HG02970 (cell line): ENCODE results near the gene CCAR1.
A peak's percentile ranks its signal among the peaks of the same experiment; 100 is the strongest.
"Not testable (repeated sequence)": the region's sequence is repeated elsewhere in the genome, so short reads cannot be mapped to it uniquely, and the experiment has no call there.

Experiments used
- ATAC-seq: cut with Tn5 transposase; IDR thresholded peaks from one replicate; pipeline ENCODE4 v1.9.1; 2021; ENCODE audit warnings: mild to moderate bottlenecking, moderate library complexity, moderate number of reproducible peaks; ENCODE audit not compliant: unreplicated experiment, low FRiP score

CCAR1 gene, protein sequence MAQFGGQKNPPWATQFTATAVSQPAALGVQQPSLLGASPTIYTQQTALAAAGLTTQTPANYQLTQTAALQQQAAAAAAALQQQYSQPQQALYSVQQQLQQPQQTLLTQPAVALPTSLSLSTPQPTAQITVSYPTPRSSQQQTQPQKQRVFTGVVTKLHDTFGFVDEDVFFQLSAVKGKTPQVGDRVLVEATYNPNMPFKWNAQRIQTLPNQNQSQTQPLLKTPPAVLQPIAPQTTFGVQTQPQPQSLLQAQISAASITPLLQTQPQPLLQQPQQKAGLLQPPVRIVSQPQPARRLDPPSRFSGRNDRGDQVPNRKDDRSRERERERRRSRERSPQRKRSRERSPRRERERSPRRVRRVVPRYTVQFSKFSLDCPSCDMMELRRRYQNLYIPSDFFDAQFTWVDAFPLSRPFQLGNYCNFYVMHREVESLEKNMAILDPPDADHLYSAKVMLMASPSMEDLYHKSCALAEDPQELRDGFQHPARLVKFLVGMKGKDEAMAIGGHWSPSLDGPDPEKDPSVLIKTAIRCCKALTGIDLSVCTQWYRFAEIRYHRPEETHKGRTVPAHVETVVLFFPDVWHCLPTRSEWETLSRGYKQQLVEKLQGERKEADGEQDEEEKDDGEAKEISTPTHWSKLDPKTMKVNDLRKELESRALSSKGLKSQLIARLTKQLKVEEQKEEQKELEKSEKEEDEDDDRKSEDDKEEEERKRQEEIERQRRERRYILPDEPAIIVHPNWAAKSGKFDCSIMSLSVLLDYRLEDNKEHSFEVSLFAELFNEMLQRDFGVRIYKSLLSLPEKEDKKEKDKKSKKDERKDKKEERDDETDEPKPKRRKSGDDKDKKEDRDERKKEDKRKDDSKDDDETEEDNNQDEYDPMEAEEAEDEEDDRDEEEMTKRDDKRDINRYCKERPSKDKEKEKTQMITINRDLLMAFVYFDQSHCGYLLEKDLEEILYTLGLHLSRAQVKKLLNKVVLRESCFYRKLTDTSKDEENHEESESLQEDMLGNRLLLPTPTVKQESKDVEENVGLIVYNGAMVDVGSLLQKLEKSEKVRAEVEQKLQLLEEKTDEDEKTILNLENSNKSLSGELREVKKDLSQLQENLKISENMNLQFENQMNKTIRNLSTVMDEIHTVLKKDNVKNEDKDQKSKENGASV

GRCh38 chr10:68720793-68721672 lies at the start of gene CCAR1:
Gene CCAR1, plus strand, starts transcription at chr10:68721239. Its CDS starts 1,266 bp downstream, at chr10:68722505.
- ATAC-seq = peak; percentile 98

- no peak for ATAC-seq
Observed at GRCh38 chr10:68684413-68684812, 36.6 kb upstream of the CCAR1 start.

DNA sequence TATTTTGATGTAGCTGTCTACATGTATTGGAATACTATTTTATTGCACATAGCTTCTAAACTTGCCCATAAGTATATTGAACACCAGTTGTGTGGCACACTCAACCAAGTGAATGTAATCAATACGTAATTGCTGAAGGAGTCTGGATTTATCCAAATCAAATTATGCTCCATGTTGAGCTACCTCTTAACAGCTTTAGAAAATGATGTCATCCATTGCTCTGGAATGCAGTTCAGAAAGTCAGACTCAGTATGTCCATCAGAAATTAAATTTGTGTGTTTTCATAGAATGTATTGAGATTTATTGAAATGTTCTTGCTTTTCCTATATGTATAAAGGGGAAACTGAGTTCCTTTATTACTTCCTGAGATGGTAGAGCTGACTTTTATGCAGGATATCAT lies 25.0 kb upstream of the CCAR1 start:
- ATAC-seq = no peak

DNA sequence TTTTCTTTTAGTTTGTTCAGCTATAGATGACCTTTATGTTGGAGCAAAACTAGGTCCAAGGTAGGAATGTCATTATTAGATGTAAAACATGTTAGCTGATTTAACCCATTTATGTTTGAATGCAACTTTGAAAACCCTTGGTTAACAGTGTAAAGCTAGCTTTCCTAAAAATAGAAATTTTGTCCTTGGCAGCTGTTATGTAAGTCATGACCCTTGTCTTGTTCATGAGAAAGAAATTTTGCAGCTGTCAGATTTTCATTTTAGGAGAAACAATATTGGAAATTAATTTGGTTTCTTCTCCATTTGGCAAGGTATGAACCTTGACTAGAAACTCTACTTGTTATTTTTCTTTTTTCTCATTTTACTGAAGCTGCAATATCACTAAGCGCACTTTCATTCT lies 23.9 kb upstream of the CCAR1 start:
- no peak for ATAC-seq

- no peak for ATAC-seq
Observed at GRCh38 chr10:68700197-68700596, 20.8 kb upstream of the CCAR1 start.

DNA sequence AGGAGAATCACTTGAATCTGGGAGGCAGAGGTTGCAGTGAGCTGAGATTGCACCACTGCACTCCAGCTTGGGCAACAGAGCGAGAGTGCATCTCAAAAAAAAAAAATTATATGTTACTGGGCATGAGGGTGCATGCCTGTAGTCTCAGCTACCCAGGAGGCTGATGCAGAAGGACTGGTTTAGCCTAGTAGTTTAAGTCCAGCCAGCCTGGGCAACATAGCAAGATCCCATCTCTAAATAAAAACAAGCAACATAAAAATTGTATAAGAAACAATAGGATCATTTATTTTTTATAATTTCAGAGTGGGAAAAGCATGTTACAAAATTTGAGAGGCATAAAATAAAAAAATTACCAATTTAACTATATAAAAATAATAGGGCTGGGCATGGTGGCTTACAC lies 15.5 kb upstream of the CCAR1 start:
- no peak for ATAC-seq

DNA sequence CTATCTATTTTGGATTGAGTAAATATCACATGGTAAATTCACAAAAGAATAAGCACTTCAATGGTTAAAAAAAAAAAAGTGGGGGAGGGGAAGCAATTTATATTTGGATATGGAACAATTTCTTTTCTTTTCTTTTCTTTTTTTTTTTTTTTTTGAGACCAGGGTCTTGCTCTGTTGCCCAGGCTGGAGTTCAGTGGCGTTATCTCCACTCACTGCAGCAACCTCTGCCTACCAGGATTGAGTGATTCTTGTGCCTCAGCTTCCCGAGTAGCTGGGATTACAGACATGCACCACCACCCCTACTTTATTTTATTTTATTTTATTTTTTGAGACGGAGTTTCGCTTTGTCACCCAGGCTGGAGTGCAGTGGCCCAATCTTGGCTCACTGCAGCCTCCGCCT lies 12.1 kb upstream of the CCAR1 start:
- ATAC-seq = not testable (repeated sequence)

- ATAC-seq = not testable (repeated sequence)
Observed at GRCh38 chr10:68713065-68713464, 8.0 kb upstream of the CCAR1 start.

- ATAC-seq = no peak
Observed at GRCh38 chr10:68717435-68717834, 3.6 kb upstream of the CCAR1 start.

DNA sequence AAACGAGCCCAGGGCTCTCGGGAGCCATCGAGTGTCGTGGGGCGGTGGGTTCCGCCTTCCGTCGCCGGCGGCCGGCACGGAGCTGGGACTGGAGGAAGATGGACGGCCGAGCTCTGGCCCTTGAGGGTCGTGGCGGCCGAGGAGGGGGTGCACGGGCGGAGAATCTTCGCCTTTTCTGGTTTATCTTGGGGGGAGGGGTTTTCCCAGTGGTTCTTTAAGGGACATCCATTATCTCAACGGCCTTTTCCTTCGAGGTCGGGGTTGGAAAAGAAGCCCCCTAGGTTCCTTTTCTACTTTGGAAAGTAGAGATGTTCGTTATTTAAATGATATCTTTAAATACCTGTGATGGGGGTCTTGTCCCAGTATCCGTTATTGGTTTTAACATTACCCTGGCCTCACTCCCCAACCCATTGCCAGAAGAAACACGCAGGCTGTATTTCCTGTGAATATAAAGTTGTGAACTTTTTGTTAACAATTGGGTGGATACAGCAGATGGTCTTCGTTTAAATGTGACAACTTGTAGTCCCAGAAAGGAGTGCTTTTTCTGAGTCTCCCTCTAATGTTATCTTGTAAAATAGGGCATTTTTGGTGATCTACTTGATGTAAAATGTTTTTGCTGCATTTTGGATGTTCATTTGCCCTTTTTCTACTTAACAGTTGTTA lies 765 bp downstream of the CCAR1 start:
- ATAC-seq = no peak

DNA sequence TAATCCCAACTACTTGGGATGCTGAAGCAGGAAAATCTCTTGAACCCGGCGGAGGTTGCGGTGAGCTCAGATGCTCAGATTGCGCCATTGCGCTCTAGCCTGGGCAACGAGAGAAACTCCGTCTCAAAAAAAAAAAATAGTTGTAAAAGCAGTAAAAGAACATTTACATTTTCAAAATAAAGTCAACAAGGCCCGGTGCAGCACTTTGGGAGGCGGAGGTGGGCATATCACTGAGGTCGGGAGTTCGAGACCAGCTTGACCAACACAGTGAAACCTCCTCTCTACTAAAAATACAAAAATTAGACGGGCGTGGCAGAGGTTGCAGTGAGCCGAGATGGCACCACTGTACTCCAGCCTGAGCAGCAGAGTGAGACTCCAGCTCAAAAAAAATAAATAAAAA lies 4.0 kb downstream of the CCAR1 start:
- ATAC-seq = no peak

DNA sequence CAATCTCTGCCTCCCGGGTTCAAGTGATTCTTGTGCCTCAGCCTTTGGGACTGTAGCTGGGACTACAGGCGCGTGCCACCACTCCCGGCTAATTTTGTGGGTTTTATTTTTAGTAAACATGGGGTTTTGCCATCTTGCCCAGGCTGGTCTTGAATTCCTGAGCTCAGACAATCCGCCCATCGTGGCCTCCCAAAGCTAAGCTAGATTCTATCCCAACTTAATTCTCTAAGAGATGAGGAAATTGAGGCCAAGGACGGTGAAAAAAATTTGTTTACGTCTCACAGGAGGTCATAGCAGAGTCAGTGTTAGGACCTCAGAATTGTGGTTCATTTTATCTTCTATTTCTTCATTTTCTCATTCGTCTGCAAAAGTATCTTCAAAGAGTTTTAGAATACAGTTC lies 6.1 kb downstream of the CCAR1 start:
- ATAC-seq = no peak

- ATAC-seq = no peak
Observed at GRCh38 chr10:68732651-68733050, 11.6 kb downstream of the CCAR1 start.

- no peak for ATAC-seq
Observed at GRCh38 chr10:68734349-68734748, 13.3 kb downstream of the CCAR1 start.

GRCh38 chr10:68735119-68735518 lies 14.1 kb downstream of the CCAR1 start:
- no peak for ATAC-seq

GRCh38 chr10:68735739-68736138 lies 14.7 kb downstream of the CCAR1 start:
- not testable (repeated sequence) for ATAC-seq

DNA sequence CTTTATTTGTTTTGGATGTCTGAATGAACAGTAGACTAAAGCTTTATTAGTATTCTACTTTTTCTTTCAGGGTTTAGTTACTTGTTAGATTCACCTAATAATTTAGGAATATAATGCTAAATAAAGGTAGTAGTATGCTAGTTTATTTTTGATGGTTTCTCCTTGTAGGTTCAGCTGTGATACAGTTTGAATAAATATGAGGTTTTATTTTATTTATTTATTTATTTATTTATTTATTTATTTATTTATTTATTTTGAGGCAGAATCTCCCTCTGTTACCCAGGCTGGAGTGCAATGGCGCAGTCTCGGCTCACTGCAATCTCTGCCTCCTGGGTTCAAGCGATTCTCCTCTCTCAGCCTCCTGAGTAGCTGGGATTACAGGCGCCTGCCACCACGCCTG lies 19.6 kb downstream of the CCAR1 start:
- ATAC-seq = not testable (repeated sequence)

- no peak for ATAC-seq
Observed at GRCh38 chr10:68742397-68742796, 21.4 kb downstream of the CCAR1 start.

DNA sequence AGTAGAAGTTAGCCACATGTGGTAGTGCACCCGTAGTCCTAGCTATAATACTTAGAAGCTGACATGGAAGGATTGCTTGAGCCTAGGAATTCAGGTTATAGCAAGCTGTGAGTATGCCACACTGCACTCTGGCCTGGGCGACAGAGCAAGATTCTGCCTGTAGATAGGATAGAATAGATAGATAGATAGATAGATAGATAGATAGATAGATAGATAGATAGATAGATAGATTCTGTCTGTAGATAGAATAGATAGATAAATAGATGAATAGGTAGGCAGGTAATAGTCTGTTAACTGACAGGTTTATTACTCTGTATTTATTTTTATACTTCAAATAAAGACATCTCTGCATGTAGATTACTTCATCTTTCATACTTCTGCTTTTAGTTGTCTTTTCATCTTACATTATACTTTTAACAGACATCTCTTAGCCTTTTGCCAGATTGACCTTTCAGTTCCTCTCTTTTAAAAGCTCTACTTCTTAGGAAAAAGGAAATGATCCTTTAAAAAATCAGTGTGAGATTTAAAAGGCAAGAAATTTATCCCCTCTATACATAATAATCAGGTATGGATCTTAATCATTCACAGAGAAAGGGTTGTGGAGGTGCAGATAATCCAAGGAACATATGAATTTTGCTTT lies 31.8 kb downstream of the CCAR1 start:
- no peak for ATAC-seq
